HepG2 (cell line): ENCODE data around the gene NDE1. TPM values are rescaled to one million over a fixed set of nuclear protein-coding genes. Genes with fewer than 3 reads are reported as not detected.
A peak's percentile ranks its signal among the peaks of the same experiment; 100 is the strongest.

Experiments
- JUND ChIP-seq: sonication (generic); formaldehyde crosslinking; IDR thresholded peaks from 2 replicates; pipeline ENCODE4 v1.8.0; 2022; ENCODE audit warnings: mild to moderate bottlenecking, missing genetic modification reagents
- MEIS1 ChIP-seq: sonication (generic); formaldehyde crosslinking; IDR thresholded peaks from 2 replicates; pipeline ENCODE4 v1.9.0; 2021; ENCODE audit warnings: mild to moderate bottlenecking, missing genetic modification reagents, moderate library complexity, borderline replicate concordance
- NFKBIZ ChIP-seq: IDR thresholded peaks from 2 replicates; pipeline ENCODE4 v1.6.1; 2018; ENCODE audit warnings: missing genetic modification reagents, missing compliant biosample characterization
- SP4 ChIP-seq: sonication (generic); formaldehyde crosslinking; IDR thresholded peaks from 2 replicates; pipeline ENCODE4 v1.8.1; 2023; ENCODE audit warnings: mild to moderate bottlenecking, missing genetic modification reagents
- TSC22D2 ChIP-seq: sonication (generic); formaldehyde crosslinking; IDR thresholded peaks from 2 replicates; pipeline ENCODE4 v1.5.1; 2020; ENCODE audit warnings: missing genetic modification reagents, mild to moderate bottlenecking, borderline replicate concordance
- ZNF20 ChIP-seq: sonication (generic); formaldehyde crosslinking; IDR thresholded peaks from 2 replicates; pipeline ENCODE4 v1.4.0; 2020; ENCODE audit warnings: mild to moderate bottlenecking, moderate library complexity, missing genetic modification reagents
- ZNF207 ChIP-seq: fragments of 450-650 bp; IDR thresholded peaks from 2 replicates; pipeline ENCODE4 v1.6.1; 2016; ENCODE audit warnings: antibody characterized with exemption, borderline replicate concordance
- ZNF225 ChIP-seq: sonication (generic); formaldehyde crosslinking; IDR thresholded peaks from 2 replicates; pipeline ENCODE4 v1.4.0; 2020; ENCODE audit warnings: mild to moderate bottlenecking, missing genetic modification reagents
- polyA plus RNA-seq, 8 experiments: library from polyadenylated mRNA; depleted of rRNA in 3 of 8; stranded (reverse) in 7 of 8; unstranded in 1 of 8; fragments of >200 nt; fragmentation: Illumina TruSeq in 4 of 8; extraction: Trizol in 4 of 8; gene quantifications; 2 replicates each; pipeline versions ENCODE4 v1.2.1 to v1.2.3, GENCODE V29; 2011 to 2016; ENCODE audit warnings: low read depth in 4 of 8, missing spikeins in 1 of 8, mixed read lengths in 1 of 8; ENCODE audit not compliant: insufficient read depth in 1 of 8
- total RNA-seq, 5 experiments: library from RNA; depleted of rRNA; stranded (reverse); fragments of >200 nt; fragmentation: Illumina TruSeq; extraction: Trizol; gene quantifications; 2 replicates each; pipeline ENCODE4 v1.2.3, GENCODE V29; 2016; ENCODE audit warnings: low read depth in 1 of 5
- TF ChIP-seq, protein P1 (sequence below): IDR thresholded peaks from 2 replicates; pipeline ENCODE4 v1.6.1; 2012; ENCODE audit warnings: low read length, improper control_type of control experiment
- TF ChIP-seq, protein P2 (sequence below): sonication (generic); formaldehyde crosslinking; IDR thresholded peaks from 2 replicates; pipeline ENCODE4 v1.4.0; 2020; ENCODE audit warnings: missing genetic modification reagents, low read depth, mild to moderate bottlenecking, borderline replicate concordance
- TF ChIP-seq, protein P3 (sequence below): sonication (generic); formaldehyde crosslinking; IDR thresholded peaks from 2 replicates; pipeline ENCODE4 v1.8.0; 2022; ENCODE audit warnings: missing genetic modification reagents, mild to moderate bottlenecking, moderate library complexity, borderline replicate concordance
- TF ChIP-seq, protein P4 (sequence below): sonication (generic); formaldehyde crosslinking; IDR thresholded peaks from 2 replicates; pipeline ENCODE4 v1.5.1; 2020; ENCODE audit warnings: mild to moderate bottlenecking, missing genetic modification reagents, borderline replicate concordance
- TF ChIP-seq, protein P5 (sequence below): sonication (generic); formaldehyde crosslinking; conservative IDR thresholded peaks from 2 replicates; pipeline ENCODE4 v1.4.0; 2020; ENCODE audit warnings: missing genetic modification reagents
- TF ChIP-seq, protein P6 (sequence below): sonication (generic); formaldehyde crosslinking; IDR thresholded peaks from 2 replicates; pipeline ENCODE4 v1.4.0; 2020; ENCODE audit warnings: missing genetic modification reagents

The NDE1 gene
- total and polyA plus RNA-seq, 2 of the 13 experiments (the other 11 are each of a cell fraction or from before 2014, with no cell fraction given): 40.9 to 72.5 TPM

DNA sequence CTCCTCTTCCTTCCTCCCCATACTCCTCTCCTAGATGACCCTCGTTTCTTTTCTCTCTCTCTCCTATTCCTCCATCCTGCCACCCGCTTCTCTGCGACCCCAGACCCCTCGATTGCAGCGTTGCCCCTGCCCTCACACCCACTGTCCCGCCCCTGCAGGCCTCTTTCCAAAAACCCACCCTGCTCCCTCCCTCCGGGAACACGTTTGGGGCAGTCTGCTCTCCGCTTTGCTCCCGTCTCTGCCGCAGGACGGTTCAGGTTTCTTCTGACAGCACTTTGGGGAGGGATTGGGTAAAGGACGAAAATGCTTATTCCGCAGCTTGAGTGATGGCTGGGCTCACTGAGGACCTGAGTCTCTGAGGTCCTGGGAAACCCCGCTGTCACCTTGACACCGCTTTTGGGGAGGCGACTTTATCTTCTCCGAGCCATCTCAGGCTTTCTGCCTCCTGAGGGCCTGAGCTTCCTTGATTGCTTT lies 690 bp downstream of the NDE1 start (continued):
- TF ChIP-seq, protein P1, sequence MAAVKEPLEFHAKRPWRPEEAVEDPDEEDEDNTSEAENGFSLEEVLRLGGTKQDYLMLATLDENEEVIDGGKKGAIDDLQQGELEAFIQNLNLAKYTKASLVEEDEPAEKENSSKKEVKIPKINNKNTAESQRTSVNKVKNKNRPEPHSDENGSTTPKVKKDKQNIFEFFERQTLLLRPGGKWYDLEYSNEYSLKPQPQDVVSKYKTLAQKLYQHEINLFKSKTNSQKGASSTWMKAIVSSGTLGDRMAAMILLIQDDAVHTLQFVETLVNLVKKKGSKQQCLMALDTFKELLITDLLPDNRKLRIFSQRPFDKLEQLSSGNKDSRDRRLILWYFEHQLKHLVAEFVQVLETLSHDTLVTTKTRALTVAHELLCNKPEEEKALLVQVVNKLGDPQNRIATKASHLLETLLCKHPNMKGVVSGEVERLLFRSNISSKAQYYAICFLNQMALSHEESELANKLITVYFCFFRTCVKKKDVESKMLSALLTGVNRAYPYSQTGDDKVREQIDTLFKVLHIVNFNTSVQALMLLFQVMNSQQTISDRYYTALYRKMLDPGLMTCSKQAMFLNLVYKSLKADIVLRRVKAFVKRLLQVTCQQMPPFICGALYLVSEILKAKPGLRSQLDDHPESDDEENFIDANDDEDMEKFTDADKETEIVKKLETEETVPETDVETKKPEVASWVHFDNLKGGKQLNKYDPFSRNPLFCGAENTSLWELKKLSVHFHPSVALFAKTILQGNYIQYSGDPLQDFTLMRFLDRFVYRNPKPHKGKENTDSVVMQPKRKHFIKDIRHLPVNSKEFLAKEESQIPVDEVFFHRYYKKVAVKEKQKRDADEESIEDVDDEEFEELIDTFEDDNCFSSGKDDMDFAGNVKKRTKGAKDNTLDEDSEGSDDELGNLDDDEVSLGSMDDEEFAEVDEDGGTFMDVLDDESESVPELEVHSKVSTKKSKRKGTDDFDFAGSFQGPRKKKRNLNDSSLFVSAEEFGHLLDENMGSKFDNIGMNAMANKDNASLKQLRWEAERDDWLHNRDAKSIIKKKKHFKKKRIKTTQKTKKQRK: no peak
- TF ChIP-seq, protein P2, sequence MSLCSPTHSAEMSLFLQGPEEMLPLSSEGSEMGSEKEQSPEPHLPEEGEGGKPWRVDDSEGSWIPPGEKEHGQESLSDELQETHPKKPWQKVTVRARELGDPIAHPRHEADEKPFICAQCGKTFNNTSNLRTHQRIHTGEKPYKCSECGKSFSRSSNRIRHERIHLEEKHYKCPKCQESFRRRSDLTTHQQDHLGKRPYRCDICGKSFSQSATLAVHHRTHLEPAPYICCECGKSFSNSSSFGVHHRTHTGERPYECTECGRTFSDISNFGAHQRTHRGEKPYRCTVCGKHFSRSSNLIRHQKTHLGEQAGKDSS (CRISPR knock-in tag): no peak
- TF ChIP-seq TSC22D2 (CRISPR knock-in tag) (no peak), NFKBIZ (CRISPR knock-in tag) (no peak), ZNF207 (no peak), ZNF225 (CRISPR knock-in tag) (0 out of 2 replicates have a peak, but pooled peaks have one; percentile 25), SP4 (CRISPR knock-in tag) (no peak), JUND (CRISPR knock-in tag) (peak; percentile 44; the same call in 1 of the 2 replicates), MEIS1 (0 out of 2 replicates have a peak, but pooled peaks have one; percentile 1), ZNF20 (CRISPR knock-in tag) (no peak)
- TF ChIP-seq, protein P3, sequence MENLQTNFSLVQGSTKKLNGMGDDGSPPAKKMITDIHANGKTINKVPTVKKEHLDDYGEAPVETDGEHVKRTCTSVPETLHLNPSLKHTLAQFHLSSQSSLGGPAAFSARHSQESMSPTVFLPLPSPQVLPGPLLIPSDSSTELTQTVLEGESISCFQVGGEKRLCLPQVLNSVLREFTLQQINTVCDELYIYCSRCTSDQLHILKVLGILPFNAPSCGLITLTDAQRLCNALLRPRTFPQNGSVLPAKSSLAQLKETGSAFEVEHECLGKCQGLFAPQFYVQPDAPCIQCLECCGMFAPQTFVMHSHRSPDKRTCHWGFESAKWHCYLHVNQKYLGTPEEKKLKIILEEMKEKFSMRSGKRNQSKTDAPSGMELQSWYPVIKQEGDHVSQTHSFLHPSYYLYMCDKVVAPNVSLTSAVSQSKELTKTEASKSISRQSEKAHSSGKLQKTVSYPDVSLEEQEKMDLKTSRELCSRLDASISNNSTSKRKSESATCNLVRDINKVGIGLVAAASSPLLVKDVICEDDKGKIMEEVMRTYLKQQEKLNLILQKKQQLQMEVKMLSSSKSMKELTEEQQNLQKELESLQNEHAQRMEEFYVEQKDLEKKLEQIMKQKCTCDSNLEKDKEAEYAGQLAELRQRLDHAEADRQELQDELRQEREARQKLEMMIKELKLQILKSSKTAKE (CRISPR knock-in tag): no peak
- TF ChIP-seq, protein P4, sequence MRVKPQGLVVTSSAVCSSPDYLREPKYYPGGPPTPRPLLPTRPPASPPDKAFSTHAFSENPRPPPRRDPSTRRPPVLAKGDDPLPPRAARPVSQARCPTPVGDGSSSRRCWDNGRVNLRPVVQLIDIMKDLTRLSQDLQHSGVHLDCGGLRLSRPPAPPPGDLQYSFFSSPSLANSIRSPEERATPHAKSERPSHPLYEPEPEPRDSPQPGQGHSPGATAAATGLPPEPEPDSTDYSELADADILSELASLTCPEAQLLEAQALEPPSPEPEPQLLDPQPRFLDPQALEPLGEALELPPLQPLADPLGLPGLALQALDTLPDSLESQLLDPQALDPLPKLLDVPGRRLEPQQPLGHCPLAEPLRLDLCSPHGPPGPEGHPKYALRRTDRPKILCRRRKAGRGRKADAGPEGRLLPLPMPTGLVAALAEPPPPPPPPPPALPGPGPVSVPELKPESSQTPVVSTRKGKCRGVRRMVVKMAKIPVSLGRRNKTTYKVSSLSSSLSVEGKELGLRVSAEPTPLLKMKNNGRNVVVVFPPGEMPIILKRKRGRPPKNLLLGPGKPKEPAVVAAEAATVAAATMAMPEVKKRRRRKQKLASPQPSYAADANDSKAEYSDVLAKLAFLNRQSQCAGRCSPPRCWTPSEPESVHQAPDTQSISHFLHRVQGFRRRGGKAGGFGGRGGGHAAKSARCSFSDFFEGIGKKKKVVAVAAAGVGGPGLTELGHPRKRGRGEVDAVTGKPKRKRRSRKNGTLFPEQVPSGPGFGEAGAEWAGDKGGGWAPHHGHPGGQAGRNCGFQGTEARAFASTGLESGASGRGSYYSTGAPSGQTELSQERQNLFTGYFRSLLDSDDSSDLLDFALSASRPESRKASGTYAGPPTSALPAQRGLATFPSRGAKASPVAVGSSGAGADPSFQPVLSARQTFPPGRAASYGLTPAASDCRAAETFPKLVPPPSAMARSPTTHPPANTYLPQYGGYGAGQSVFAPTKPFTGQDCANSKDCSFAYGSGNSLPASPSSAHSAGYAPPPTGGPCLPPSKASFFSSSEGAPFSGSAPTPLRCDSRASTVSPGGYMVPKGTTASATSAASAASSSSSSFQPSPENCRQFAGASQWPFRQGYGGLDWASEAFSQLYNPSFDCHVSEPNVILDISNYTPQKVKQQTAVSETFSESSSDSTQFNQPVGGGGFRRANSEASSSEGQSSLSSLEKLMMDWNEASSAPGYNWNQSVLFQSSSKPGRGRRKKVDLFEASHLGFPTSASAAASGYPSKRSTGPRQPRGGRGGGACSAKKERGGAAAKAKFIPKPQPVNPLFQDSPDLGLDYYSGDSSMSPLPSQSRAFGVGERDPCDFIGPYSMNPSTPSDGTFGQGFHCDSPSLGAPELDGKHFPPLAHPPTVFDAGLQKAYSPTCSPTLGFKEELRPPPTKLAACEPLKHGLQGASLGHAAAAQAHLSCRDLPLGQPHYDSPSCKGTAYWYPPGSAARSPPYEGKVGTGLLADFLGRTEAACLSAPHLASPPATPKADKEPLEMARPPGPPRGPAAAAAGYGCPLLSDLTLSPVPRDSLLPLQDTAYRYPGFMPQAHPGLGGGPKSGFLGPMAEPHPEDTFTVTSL (CRISPR knock-in tag): no peak; the same call in 1 of the 2 replicates
- TF ChIP-seq, protein P5, sequence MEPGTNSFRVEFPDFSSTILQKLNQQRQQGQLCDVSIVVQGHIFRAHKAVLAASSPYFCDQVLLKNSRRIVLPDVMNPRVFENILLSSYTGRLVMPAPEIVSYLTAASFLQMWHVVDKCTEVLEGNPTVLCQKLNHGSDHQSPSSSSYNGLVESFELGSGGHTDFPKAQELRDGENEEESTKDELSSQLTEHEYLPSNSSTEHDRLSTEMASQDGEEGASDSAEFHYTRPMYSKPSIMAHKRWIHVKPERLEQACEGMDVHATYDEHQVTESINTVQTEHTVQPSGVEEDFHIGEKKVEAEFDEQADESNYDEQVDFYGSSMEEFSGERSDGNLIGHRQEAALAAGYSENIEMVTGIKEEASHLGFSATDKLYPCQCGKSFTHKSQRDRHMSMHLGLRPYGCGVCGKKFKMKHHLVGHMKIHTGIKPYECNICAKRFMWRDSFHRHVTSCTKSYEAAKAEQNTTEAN (CRISPR knock-in tag): no peak
- TF ChIP-seq, protein P6, sequence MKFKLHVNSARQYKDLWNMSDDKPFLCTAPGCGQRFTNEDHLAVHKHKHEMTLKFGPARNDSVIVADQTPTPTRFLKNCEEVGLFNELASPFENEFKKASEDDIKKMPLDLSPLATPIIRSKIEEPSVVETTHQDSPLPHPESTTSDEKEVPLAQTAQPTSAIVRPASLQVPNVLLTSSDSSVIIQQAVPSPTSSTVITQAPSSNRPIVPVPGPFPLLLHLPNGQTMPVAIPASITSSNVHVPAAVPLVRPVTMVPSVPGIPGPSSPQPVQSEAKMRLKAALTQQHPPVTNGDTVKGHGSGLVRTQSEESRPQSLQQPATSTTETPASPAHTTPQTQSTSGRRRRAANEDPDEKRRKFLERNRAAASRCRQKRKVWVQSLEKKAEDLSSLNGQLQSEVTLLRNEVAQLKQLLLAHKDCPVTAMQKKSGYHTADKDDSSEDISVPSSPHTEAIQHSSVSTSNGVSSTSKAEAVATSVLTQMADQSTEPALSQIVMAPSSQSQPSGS (CRISPR knock-in tag): no peak
